IPS DF 19.7 (cell line): Measurements from ENCODE around the gene RALGPS1.

Experiments
- DNase-seq: peaks from one replicate; pipeline ENCODE4 v3.0.0-alpha.2; 2013; ENCODE audit warnings: low read depth, low spot score

The RALGPS1 gene

DNA sequence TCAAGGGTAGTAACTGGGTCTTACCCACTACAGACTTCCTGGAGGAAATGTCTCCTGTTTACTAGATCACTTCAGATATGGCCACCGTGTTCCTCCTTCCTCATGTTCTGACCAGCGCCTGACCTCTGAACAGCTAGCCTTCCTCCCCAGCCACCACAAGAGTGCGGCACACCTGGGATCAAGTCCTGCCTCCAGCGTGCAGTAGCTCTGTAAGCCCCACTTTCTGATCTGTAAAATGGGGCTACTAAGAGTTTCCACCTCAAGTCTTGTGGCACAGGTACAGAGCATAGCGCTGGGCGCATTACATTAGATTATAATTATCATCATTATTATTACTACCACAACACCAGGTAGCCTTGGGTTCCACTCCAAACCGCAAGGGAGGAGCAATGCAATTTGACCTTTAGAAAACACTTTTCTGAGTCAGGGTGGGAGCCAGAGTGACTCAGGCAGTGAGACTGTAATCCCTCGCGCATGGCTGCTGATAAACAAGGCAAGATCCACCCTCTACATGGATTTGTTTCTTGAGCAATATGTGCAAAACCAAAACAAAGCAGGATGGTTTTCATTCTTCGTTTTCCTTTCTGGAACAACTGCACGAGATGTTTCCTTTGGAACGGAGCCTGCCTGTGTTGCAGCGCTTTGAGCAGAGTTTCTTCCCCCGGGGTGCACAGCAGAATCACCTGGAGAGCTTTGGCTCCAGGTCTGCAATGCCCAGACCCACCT lies 272.8 kb downstream of the RALGPS1 start:
- no peak for DNase-seq

DNA sequence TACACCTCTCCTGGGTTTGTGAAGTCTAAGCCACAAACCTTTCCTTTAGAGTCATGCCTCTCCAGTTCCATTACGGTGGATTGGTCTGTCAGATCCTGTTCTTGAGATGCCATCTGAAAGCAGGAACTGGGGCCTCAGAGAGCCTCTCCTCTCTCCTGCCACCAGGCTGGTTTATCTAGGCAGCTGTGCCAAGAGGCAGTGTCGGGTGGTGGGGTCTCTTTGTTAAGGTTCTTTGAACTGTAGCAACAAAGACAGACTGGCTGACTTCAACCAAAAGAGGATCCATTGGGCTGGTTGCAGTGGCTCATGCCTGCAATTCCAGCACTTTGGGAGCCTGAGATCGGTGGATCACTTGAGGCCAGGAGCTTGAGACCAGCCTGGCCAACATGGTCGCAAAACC lies 273.8 kb downstream of the RALGPS1 start:
- no peak for DNase-seq

DNA sequence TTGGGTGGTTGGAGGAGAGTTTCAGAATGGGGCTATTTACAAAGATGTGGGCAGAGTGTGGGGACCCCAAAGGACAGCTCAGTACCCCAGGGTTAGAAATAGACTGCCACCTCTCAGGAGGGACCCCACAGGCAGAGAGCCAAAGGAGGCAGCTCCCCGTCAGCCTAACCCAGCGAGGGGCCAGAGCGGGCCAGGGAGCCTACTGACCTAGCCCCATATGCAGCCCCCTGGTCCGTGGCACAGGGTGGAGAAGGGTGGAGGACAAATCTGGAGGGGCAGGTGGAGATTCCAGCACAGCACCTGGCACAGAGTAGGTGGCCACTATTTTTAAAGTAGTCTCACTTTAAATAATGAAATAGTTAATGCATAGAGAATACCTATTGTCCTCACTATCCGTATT lies 275.0 kb downstream of the RALGPS1 start:
- no peak for DNase-seq

DNA sequence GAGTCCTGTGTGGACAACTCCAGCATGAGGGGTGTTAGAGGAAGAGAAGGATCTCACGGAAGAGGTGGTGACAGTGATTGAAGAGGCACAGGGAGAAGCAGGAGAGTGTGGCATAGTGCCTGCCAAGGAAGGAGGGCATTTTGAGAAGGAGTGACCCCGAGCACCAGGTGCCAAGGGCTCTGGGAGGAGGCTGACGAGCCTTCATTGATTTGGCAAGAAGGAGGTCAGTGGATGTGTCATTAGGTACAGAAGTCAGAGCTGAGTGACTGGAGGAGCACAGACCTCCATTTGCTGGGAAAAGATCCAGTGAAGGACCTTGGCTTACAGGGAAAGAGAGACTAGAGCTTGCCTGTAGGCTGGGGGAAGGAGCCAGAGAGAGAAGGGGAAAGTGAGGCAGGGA lies 278.2 kb downstream of the RALGPS1 start:
- DNase-seq: no peak

DNA sequence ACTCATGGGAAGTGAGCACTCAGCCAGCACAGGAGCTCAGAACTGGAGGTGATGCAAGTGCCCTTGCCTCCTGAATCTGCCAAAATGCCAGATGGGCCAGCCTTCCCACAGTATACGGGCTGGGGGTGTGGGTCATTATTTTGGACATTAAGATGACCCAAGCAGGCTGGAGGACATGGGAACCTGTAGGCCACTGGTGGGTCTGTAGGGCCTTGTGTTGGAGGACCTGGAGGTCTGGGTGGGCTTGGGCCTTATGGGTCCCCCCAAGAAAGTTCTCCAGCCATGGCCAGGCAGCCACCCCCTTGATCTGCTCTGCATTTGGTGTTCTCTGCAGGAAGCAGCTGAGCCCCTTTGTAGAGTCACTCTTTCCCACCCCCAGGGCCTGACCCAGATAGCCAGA lies 278.9 kb downstream of the RALGPS1 start:
- DNase-seq: no peak

DNA sequence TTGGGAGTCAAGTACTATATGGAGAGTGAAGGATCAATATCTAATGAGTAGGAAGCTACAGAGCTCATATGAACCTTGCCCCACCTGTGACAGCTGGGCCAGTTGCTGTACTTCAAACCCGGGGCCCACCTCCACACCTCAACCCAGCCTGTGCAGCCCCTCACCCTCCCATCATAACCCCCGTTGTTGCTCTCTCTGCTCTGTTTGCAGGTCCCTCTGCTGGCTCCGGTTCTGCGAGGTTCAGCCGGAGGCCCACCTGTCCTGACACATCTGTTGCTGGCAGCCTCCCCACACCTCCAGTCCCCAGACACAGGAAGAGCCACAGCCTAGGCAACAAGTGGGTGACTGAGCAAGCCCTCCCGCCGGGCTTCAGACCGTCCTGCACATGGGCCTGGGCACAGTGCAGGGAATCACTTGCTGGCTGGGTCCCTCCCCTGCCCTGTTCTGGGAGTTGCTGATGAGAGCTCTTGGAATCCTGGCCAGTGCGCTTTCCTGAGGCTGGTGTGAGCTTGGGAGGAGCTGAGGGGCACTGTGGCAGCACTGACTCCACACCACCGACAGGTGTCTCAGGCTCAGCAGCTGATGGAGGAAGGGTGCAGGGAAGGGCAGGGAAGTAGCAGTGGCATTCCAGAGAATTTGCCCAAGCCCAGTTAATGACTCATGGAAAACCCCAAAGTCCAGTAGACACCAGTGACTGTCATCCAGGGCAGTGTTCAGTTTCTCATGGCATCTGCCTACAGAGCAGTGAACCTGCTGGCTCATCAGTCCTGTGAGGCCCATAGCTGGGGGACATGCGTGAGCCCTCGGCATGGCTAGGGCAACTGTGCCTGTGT lies 280.5 kb downstream of the RALGPS1 start:
- no peak for DNase-seq

DNA sequence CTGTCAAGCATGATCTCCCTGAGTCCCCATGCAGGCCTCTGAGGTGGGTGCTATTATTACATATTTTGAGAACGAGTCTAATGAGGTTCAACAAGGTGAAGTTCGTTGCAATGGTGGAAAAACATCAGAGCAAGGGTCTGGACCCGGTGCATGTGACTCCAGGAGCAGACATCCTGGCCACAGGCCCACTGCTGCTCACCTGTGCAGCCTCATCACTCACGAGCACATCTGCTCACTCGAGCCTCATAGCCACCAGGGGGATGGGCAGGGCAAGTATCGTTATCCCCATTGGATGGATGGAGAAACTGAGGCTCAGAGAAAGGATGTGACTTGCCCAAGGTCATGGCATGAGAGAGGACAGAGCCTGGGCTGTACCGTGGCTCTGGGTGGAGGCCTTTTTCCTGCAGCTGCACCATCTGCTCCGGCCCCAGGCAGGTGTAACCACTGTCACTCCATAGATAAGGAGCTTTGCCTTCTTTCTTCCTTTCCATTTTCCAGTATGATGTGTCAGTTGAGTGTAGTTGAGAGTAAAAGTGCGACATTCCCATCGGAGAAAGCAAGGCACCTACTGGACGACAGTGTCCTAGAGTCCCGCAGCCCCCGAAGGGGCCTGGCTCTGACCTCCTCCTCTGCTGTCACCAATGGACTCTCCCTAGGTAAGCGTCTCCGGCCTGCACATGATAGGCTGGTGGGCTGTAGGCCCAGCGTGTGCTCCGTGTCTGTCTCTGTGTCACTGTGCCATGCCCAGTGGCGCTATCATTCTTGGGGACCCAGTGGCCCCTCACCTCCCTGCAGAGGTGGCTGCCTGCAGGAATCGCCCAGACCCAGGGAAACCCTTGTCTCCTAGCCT lies 281.6 kb downstream of the RALGPS1 start:
- no peak for DNase-seq

DNA sequence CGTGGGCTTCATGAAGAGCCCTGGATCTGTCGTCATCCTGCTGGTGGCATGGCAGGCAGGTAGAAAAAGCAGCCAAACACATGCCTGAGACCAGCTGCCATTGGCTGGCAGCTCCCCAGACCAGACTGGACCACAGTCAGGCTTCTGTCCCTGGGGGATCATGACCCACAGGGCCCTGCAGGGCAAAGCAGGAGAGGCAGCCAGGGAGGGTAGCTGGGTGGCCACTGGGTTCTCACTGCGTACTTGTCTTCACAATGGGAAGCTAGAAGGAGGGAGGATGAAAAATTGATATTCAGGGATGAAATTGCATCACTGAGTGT lies 282.2 kb downstream of the RALGPS1 start:
- no peak for DNase-seq

DNA sequence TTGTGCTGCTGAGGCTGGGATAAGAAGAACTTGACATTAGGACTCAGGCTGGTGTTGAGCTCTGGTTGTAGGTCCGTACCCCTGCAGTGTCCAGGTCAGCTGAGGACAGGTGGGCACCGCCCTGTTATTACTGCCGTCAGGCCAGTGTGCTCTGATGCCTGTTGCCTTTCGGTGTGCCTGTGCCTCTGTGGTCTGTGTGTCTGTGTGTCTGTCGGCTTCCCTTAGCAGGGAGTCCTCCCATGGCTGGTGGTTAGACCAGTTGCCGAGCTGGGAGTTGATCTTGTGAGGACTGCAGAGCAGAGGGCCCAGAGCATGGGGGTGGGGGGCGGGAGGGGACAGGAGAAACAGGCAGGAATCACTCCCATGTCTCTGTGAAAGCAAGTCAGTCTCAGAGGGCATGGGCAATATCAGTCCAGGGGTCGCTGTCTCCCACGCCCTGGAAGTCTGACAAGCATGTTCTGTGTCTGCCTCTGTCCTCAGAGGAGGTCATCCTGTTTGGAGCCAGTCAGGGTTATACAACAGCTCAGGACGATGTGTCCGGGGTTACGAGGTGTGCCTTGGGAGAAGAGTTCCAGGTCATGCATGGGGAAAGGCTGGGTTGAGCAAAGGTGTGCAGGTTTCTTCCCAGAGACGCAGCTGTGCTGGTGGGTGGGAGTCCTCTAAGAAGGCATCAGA lies 282.7 kb downstream of the RALGPS1 start:
- no peak for DNase-seq

DNA sequence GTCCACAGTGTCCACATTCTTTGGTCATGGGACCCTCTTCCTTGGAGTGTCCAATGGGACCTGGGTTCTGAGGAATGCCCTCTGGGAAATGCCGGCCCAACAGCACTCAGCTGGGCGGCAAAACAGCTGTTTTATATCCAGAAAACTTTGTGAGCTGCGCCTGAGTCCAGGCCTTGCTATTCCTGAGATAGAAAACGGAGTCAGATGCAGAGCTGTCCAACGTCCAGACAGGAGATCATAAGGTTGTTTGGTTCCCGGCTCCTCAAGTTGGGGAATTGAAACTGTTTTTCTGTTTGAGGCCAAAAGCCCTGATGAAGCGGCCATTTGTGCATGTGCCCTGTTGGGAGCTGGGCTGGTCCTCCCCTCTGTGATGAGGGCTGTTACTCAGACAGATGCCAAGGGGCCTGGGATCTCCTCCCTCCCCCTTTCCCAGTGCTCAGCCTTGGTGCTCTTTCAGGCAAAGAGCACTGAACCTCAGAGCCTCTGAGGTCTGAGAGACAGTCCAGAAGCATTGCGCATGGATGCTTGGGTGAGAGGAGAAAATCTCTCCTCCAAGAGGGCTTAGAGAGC lies 283.4 kb downstream of the RALGPS1 start:
- DNase-seq: no peak

DNA sequence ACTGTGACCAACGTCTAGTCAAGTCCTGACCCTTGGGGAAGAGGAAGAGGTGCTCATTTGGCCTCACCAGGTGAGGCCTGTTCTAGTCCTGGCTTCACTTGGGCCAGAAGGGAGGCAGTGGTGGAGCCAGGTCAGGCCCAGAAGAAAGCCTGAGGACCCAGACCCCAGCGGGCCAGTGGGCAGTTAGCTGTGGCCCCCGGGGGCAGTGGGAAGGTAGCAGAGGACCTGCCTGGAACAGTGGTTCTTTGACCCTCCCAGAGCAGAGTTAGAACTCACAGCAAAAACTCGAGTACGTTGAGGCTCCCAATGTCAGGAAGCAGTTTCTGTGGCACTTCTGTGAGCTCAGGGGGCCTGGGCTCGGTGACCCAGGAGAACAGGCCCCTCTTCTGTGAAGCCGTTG lies 284.0 kb downstream of the RALGPS1 start:
- DNase-seq: no peak

DNA sequence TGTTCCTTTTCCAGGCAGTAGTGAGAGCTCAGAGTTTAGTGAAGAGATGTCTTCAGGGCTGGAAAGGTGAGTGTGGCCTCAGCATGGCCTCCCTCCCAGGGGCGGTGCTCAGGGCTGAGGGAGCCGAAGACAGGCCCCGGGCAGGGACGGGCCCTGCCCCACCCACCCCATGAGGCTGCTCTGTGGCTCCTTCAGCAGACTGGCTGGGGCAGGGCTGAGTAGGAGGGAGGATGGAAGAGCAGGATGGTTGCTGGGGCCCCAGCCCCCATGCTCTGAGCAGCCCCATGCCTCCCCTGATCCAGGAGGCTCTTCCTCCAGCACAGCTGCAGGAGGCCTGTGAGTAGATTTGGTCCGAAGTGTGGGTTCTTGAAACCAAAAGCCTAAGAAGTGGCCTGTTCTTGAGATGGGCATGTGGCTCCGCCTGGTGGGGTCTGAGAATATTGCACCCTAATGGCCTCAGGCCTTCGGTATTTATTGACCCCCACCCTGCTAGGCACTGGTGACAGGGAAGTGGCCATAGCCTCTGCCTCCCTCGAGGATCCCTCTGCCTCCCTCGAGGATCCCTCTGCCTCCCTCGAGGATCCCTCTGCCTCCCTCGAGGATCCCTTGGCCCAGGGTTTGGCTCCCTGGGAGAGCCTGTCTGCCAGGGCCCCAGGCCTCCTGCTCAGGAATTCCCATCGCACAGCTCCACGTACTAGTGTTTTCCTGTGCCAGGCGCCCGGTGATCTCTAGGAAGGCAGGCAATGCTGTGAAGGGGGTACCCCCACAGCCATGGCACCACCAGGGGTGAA lies 284.6 kb downstream of the RALGPS1 start:
- peak; percentile 68 for DNase-seq

DNA sequence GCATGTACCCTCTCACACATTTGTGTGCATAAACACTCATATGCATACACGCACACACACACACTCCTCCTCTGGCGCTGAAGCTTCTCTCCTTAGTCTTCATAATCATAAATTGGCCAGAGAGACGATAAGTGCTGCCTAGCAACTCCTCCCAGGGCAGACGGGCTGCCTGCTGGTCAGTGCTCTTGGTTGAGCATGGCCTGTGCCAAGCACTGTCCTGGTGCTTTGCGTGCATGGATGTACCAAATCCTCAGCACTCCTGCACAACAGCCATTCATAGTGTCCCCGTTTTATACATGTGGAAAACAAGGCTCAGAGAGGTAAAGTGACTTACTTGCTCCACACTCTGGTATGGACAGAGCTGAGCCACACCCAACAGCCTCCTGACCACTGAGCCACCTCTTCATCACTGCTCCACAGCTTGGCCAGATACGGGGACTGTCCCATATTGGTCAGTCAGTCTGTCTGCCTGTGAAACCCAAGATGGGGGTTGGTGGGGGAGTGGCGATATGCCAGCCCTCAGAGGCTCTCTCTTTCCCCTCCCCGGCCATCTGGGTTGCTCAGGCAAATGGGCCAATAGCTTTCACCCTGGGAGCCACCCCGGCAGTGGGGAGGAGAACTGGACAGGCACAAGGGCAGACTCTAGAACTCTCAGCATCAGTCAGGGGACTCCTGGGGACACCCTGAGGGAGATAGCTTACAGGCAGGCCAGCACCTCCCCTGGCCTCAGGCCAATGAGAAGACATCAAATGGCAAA lies 285.7 kb downstream of the RALGPS1 start:
- DNase-seq: no peak

DNA sequence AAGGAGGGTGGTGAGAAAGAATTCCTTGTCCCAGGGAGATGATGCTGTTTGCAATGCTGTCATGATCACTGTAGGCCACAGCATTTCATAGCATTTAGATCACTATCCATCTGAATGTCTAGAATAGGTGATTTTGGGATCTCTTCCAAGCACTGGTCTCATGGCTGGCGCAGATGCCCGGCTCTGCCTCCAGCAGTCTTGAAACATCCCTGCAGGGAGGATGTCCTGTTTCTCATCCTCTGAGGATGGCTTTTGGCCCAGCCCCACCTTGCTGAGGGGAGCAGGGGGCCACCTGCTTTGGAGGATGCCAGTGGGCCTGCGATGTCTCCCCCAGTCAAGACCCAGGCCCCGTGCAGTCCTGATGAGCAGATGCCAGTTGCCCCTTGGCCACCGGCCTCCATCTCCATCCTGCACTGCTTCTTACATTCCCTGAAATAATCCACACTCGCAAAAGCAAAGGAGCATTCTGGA lies 286.5 kb downstream of the RALGPS1 start:
- no peak for DNase-seq

DNA sequence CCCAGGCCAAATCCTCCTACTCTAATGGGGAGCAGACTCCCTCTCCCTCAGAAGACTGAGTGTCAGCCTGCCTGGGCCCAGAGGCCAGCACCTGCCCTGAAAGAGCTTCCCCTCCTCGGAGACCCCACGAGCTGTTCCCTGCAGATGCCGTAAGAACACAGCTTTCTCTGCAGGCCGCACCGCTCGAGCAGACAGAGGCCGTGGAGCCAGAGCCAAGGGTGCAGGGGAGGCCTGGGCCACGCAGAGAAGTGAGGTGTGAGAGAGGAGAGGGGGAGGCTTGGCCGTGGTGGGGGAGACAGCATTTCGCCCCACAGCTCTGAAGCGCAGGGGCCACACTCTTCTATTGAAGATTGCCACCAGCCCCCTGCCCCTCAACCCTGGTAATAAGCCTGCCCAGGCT lies 287.1 kb downstream of the RALGPS1 start:
- DNase-seq: no peak

DNA sequence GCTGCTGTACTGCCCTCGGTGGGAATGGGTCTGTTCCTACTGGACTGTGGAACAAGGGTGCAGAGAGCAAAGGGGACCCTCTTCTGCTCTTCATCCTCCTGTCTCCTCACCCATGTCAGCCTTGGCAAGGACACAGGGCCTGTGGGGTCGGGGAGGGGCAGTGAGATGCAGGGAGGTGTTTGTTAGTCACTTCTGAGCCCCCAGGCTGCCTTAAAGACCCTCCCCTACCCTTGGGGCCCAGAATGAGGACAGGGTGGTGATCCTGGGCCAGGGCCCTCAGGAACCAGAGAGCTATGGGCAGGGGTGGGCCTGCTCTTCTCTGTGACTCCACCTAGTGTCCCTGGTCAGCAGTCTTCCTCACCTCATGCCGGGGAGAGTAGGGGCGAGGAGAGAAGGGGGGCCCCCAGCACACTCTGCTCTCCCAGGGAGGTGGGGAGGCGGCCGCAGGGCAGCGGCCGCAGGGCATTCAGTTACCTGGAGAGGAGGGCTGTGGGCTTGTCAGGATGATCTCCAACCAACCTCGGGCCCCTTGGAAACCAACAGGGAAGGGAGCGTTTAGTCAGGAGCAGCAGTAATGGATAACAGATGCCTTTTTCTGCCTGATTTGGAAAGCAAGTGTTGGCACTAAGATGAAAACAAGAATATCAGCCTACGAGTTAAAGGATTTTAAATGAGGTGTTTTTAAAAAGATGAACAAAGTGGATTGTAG lies 288.0 kb downstream of the RALGPS1 start:
- no peak for DNase-seq

DNA sequence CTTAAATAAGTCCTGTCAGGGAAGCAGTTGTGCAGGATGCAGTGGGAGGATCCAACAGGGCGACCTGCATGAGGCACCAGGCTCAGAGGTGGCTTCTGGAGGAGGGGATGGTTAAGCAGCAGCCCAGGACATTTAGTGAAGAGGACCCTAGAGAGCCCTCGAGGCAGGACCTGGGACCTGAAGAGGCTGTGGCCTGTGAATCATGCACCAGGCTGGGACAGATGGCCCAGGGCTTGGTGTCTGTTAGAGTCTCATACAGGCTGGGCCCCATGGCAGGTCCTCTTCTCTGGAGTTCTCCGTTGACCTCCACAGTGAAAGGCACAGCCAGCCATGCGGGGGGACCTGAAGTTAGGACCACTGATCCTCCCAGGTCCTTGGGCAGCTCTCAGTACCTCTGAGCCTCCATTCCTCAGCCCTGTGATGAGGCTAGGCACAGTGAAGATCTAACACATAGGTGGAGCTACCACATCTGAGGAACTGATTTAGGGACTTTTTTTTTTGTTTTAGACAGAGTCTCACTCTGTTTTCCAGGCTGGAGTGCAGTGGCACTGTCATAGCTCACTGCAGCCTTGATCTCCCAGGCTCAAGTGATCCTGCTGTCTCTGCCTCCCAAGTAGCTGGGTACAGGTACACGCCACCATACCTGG lies 289.2 kb downstream of the RALGPS1 start:
- no peak for DNase-seq

DNA sequence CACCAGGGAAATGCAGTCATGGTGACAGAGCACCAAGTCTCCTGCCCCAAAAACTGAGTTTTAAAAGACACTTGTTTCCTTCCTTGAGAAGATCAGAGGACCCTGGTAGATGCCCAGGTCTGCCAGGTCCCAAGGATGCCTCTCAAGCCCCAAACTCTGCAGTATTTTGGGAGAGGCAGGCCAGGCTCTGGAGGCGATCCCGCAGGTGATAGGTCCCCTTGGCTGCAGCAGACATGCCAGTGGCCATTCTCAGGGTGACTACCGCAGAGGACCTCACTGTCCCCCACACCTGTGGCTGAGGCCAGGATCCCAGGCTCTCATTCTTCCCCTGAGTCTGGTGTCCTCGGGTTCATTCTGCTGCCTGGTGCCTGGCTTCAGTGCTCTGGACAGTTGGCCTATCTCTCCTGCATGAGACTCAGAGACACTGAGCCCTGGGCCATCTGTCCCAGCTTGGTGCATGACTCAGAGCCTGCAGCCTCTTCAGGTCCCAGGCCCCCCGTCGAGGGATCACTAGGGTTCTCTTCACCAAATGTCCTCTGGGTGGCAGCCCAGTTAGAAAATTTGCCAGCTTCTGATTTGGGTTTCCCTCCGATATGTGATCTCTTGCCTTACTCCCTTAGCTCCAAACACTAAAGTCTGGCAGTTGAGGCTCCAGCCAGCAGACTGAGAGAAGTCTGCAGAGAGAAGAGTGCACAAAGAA lies 290.3 kb downstream of the RALGPS1 start:
- no peak for DNase-seq
